Fibroblast of mammary gland (primary cell): ENCODE measurements around the gene CACHD1.
A peak's percentile ranks its signal among the peaks of the same experiment; 100 is the strongest.

ENCODE experiments used
- DNase-seq: peaks from one replicate; pipeline ENCODE4 v3.0.0-alpha.2; 2010; ENCODE audit warnings: low read depth
- H3K4me3 ChIP-seq: 2 replicates; pipeline ENCODE4 v1.5.1; 2011; ENCODE audit warnings: low read depth, mild to moderate bottlenecking, low read length, moderate library complexity; ENCODE audit not compliant: control insufficient read depth
- CTCF ChIP-seq: conservative IDR thresholded peaks from 2 replicates; pipeline ENCODE4 v1.5.1; 2011; ENCODE audit warnings: low read depth, low read length, inconsistent platforms; ENCODE audit not compliant: control insufficient read depth, insufficient read depth

Gene CACHD1

DNA sequence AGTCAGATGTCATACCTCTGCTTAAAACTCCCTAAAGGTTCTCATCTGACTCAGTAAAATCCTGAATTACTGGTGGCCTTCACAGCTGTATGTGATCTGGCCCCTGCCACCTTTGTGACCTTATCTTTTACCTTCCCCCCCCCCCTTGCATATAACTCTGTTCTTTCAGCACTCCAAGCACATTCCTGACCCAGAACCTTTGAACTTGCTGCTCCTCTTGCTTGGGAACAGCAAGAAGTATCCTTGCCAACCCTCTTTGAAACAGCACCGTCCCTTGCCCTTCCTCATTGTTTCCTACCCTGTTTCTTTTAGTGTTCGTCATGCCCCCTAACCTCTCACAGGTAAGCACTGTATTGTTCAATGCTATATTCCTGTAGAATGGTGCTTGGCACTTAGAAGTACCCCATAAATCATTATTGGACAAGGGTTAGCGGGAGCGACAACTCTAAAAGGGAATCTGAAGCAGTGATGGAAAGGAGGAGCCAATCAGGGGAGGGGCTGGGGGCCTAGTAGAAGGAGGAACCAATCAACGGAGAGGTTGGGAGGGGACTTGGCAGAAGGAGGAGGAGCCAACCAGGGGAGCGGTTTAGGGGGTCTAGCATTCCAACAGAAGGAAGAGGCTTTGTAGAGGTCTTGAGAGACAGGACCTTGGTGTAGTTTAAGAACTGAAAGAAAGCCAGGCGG, 13.9 kb downstream of the CACHD1 start:
- DNase-seq: no peak
- no peak overlapping the region for H3K4me3 ChIP-seq
- no peak for TF ChIP-seq CTCF

GRCh38 chr1:64484651-64485050, 14.7 kb downstream of the CACHD1 start:
- TF ChIP-seq CTCF: no peak
- no peak overlapping the region for H3K4me3 ChIP-seq
- peak; percentile 49 for DNase-seq

GRCh38 chr1:64486193-64486592, 16.3 kb downstream of the CACHD1 start:
- no peak for DNase-seq
- H3K4me3 ChIP-seq: no peak overlapping the region
- no peak for TF ChIP-seq CTCF

- DNase-seq: no peak
- no peak overlapping the region for H3K4me3 ChIP-seq
- TF ChIP-seq CTCF: no peak
Measured at GRCh38 chr1:64487061-64487460, 17.1 kb downstream of the CACHD1 start.

DNA sequence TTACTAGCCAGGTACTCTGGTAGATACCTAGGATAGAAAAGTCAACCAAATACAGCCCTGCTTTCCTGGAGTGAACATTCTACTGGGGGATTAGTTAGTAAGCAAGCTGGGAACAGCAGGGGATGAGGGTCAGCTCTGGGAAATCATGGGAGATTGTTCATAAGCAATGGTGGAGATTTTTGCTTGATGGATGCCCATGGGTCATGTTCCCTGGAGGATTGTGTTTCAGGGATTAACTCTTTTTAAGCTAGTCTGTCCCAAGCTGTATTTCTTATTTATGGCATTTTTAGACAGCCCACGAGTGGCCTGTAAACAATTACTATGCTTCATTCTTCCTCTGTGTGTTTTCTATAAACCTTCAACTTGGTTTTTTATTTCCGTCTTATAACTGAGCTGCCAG, 18.9 kb downstream of the CACHD1 start:
- no peak for DNase-seq
- no peak for TF ChIP-seq CTCF
- H3K4me3 ChIP-seq: no peak overlapping the region

GRCh38 chr1:64489707-64490106, 19.8 kb downstream of the CACHD1 start:
- H3K4me3 ChIP-seq: no peak overlapping the region
- TF ChIP-seq CTCF: no peak
- DNase-seq: no peak
